ENCODE measurements around the gene VIPR2. TPM values are rescaled to one million over a fixed set of nuclear protein-coding genes. Genes with fewer than 3 reads are reported as not detected.
"Not testable (repeated sequence)": the region's sequence is repeated elsewhere in the genome, so short reads cannot be mapped to it uniquely, and the experiment has no call there.

The VIPR2 gene
- total RNA-seq, 1 donor from 2014 or later = not detected

DNA sequence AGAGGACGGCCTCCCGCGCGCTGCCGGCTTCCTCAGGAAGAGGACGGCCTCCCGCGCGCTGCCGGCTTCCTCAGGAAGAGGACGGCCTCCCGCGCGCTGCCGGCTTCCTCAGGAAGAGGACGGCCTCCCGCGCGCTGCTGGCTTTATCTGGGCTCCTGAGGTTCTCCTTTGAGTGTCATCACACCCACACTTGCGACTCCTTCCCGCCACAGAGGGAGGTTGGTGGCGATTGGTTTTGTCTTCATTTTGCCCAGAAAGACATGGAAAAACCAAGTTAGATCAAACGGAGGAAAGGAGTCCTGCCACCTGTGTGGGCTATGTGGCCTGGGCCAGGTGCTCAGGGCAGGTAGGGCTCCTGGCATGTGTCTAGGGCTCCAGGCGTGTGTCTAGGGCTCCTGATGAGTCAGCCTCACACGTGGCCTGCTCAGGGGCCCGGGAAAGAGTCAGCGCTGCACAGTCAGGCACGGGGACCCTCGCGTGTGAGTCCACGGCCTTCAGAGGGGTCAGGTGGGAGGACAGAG, 138.0 kb downstream of the VIPR2 start:
- H3K4me3 ChIP-seq (ENCODE audit: low read depth, low read length) = no peak overlapping the region
- no peak for DNase-seq (ENCODE audit: low read depth)
- TF ChIP-seq CTCF (conservative IDR thresholded peaks at IDR 0.05; ENCODE audit: low read depth, low read length) = no peak

DNA sequence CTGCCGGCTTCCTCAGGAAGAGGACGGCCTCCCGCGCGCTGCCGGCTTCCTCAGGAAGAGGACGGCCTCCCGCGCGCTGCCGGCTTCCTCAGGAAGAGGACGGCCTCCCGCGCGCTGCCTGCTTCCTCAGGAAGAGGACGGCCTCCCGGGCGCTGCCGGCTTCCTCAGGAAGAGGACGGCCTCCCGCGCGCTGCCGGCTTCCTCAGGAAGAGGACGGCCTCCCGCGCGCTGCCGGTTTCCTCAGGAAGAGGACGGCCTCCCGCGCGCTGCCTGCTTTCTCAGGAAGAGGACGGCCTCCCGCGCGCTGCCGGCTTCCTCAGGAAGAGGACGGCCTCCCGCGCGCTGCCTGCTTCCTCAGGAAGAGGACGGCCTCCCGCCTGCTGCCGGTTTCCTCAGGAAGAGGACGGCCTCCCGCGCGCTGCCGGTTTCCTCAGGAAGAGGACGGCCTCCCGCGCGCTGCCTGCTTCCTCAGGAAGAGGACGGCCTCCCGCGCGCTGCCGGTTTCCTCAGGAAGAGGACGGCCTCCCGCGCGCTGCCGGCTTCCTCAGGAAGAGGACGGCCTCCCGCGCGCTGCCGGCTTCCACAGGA, 138.6 kb downstream of the VIPR2 start:
- DNase-seq (ENCODE audit: low read depth); H3K4me3 ChIP-seq (ENCODE audit: low read depth, low read length): not testable (repeated sequence)

DNA sequence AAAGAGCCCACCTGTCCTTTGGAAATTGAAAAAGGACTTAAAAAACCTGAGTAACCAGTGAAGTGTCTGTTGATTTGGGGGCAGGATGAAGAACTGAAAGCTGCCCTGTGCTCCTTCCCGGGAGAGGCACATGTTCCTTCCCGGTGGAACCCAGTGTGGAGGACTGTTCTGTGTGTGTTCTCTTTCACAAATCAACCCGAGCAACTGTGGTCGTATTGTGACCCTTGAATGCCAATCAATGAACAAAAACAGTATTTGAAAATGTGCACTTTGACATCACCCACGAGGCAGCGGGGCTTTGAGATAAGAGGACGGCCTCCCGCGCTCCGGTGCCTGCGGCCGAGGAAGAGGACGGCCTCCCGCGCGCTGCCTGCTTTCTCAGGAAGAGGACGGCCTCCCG, 139.0 kb downstream of the VIPR2 start:
- TF ChIP-seq CTCF (conservative IDR thresholded peaks at IDR 0.05; ENCODE audit: low read depth, low read length) = no peak
- no peak for DNase-seq (ENCODE audit: low read depth)
- no peak overlapping the region for H3K4me3 ChIP-seq (ENCODE audit: low read depth, low read length)

DNA sequence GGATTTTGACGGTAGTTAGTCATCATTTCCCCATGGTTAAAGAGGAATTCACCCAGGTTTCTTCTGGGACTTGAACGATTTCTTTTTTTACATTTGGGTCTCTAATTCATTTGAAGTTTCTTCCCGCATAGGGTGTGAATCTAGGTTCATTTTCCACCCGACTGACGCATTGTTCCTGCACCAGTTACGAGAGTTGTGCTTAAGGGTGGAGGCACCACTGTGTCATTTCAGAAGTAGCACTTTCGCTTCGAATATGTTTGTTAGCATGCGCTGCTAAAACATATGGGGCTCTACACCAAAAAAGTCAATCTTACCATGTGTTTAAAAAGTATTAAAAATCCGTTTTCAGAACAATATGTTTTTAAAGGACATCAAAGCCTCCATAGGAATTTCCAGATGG, 140.3 kb downstream of the VIPR2 start:
- no peak overlapping the region for H3K4me3 ChIP-seq (ENCODE audit: low read depth, low read length)
- no peak for TF ChIP-seq CTCF (conservative IDR thresholded peaks at IDR 0.05; ENCODE audit: low read depth, low read length)
- no peak for DNase-seq (ENCODE audit: low read depth)

GRCh38 chr7:159001811-159002210, 142.9 kb downstream of the VIPR2 start:
- no peak for TF ChIP-seq CTCF (conservative IDR thresholded peaks at IDR 0.05; ENCODE audit: low read depth, low read length)
- DNase-seq (ENCODE audit: low read depth) = no peak
- no peak overlapping the region for H3K4me3 ChIP-seq (ENCODE audit: low read depth, low read length)

DNA sequence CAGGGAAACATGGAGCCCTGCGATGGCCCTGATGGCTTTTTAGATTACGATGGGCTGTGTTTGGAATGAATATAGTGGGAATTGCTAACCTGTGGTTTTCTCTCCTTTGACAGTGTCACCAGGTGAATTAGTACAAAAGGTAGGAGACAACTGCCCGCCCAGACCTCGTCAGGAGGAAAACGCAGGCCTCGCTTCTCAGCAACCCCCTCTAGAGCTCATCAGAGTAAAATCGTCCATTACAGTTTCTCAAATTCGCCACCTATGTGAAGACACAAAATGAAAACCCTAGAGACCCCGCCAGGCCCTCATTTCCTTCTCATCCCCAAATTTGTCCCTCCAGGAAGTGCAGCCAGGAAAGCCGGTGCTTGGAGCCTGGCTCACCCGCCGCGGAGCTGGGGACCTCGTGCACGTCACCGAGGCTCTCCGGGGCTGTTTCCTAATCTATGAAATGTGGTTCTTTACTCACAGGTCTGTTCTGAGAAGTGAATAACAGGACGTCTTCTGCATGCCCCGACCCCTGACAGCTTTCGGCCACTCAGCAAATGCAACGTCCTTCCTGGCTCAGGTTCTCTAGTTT, 143.7 kb downstream of the VIPR2 start:
- no peak overlapping the region for H3K4me3 ChIP-seq (ENCODE audit: low read depth, low read length)
- DNase-seq (ENCODE audit: low read depth) = no peak
- no peak for TF ChIP-seq CTCF (conservative IDR thresholded peaks at IDR 0.05; ENCODE audit: low read depth, low read length)

DNA sequence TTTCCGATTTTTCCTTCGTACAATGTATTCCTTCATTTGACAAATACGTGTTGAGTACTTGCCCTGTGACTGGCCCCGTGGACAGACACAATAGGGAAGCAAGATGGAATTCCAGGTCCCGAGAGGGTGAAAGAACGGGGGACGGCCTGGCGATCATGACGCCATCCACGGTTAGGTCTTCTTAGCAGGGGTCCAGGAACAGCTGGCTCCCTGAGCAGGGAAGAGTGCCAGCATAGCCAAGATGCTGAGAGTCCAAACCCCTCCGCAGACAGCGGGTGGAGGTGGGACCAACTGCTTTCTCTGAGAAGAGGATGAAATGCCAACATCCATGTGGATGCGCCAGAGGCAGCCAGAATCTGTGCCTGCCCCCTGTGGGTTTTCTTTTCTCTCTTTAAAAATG, 144.6 kb downstream of the VIPR2 start:
- DNase-seq (ENCODE audit: low read depth) = no peak
- no peak overlapping the region for H3K4me3 ChIP-seq (ENCODE audit: low read depth, low read length)
- TF ChIP-seq CTCF (conservative IDR thresholded peaks at IDR 0.05; ENCODE audit: low read depth, low read length) = no peak

Data from epithelial cell of proximal tubule (primary cell).